GM20000 (cell line): ENCODE measurements around the gene GNE.

Experiments
- DNase-seq: peaks from one replicate; pipeline ENCODE4 v3.0.0; 2012; ENCODE audit warnings: low spot score
- TF ChIP-seq, protein P1 (sequence below): IDR thresholded peaks from 2 replicates; pipeline ENCODE4 v1.5.1; 2012; ENCODE audit warnings: mild to moderate bottlenecking, control low read depth; ENCODE audit errors: extremely low read depth, missing control alignments

Gene GNE

DNA sequence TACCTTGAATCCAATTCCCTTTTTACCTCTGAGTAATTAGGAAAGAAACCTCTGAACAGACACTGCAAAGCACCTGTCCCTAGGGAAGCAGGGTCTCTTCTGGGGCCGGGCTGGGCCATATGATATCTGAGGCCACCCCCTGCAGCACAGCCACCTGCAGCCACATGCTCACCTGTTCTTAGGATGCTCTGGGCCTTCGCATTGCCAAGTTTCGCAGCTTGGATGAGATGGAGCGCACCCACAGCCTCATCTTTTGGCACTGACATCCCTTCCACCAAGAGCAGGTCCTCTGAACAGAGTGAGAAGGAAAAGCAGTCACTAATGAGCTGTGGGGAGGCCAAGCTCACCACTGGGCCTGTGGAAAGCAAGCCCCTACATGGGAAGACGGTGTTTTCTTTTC, 40.2 kb downstream of the GNE start:
- no peak for DNase-seq
- TF ChIP-seq, protein P1, sequence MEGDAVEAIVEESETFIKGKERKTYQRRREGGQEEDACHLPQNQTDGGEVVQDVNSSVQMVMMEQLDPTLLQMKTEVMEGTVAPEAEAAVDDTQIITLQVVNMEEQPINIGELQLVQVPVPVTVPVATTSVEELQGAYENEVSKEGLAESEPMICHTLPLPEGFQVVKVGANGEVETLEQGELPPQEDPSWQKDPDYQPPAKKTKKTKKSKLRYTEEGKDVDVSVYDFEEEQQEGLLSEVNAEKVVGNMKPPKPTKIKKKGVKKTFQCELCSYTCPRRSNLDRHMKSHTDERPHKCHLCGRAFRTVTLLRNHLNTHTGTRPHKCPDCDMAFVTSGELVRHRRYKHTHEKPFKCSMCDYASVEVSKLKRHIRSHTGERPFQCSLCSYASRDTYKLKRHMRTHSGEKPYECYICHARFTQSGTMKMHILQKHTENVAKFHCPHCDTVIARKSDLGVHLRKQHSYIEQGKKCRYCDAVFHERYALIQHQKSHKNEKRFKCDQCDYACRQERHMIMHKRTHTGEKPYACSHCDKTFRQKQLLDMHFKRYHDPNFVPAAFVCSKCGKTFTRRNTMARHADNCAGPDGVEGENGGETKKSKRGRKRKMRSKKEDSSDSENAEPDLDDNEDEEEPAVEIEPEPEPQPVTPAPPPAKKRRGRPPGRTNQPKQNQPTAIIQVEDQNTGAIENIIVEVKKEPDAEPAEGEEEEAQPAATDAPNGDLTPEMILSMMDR: no peak

DNA sequence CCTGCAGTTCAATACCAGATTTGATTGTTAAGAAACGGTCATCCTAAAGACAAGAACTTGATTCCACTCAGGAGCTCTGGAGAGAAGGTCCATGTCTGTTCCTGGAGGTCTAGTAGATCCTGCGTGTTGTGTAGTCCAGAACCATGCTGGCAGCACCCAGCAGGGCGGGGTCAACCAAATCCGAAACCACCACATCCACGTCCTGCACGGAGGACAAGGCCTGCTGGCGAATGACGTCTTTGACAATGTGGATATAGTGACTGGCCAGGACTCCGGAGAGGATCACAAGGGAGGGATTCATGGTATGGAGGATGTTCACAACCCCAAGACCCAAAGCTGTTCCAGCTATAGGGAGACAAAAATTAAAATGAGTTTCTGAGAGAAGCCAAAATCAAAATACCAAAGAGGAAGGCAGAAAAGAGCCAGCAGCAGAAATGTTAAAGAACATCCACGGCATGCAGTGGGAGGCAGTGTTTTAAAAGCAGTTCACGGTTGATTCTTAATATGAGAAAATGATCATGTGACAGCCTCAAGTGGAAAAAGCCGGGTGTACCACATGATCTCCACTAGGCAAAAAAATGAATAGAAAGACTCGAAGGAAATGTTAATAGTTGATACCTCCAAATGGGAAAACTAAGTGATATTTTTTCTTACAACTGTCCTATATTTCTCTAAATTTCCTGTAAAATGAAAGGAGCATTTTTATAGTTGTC, 40.8 kb downstream of the GNE start:
- no peak for DNase-seq
- TF ChIP-seq, protein P1: no peak

DNA sequence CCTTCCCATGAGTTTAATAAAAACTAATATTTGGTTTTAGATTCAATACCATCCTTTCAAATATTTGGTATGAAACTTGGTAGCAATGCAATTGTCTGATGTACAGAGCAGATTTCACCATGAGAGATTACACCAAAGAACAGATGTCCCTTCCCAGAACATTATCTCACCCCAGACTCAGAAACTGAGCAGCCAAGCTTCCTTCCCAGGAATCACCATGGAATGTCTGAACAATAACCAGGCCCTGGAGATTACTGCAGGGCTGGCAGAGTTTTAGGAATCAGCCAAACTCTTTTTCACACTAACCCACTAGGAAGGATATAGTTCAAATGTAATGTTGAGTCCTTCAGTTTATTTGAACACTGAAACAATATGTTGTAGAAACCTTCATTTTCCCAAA, 43.7 kb downstream of the GNE start:
- TF ChIP-seq, protein P1: no peak
- DNase-seq: no peak

DNA sequence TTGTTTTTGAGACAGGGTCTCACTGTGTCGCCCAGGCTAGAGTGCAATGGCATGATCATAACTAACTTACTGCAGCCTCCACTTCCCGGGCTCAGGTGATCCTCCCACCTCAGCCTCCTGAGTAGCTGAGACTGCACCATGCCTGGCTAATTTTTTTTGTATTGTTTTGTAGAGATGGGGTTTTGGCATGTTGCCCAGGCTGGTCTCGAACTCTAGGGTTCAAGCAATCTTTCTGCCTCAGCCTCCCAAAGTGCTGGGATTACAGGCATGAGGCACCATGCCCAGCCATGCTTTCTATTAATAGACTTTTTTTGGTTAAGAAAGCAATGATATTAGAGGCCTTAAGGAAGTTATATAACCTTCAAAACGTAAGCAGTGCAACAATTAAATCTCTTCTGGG, 44.3 kb downstream of the GNE start:
- DNase-seq: no peak
- TF ChIP-seq, protein P1: no peak

DNA sequence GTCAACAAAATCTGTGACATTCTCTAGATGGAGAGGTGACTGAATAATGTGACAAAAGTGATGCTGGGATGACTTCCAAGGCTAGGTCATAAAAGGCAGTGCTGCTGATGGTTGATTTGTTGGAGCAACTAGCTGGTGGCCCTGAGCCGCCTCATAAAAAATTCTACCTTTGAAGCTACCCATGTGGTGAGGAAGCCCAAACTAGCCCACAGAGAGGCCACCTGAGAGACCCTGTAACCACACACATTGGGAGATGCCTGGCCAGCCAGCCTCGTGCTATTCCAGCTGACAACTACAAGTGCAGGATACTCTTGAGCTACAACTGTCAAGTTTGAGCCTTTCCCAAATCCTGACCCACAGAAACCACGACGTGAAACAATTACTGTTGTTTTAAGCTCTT, 44.9 kb downstream of the GNE start:
- TF ChIP-seq, protein P1: no peak
- DNase-seq: no peak

DNA sequence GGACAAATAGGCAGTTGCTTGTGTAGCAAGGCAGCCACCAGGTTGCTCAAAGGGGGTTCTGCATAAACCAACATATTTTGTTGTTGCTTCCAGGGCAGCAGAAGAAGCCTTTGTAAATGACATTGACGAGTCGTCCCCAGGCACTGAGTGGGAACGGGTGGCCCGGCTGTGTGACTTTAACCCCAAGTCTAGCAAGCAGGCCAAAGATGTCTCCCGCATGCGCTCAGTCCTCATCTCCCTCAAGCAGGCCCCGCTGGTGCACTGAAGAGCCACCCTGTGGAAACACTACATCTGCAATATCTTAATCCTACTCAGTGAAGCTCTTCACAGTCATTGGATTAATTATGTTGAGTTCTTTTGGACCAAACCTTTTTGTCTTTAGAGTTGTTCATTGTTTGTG, 46.7 kb downstream of the GNE start:
- TF ChIP-seq, protein P1: no peak
- no peak for DNase-seq

DNA sequence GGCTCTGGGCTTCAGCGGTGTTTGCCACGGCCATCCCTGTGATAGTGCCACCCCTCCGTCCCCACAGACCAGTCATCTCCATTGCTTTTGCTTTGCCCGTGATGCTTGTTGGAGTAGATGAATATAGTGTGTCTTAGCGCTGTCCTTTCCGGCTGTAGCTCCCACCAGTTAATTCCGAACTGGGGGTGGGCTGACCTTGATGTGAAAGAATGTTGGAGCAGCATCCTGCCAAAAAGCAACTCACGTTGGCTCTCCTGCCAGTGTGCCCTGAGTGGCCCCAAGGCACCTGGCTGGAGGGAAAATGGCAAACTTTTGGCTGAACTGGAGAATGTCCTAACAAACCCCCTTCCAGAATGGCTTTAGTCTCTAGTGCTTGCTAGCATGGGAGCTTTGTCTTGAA, 47.5 kb downstream of the GNE start:
- TF ChIP-seq, protein P1: no peak
- DNase-seq: no peak
